ENCODE data around the gene B4GALNT2.

Gene B4GALNT2

GRCh38 chr17:49196520-49196919 lies 64.0 kb downstream of the B4GALNT2 start:
- Histone ChIP-seq H3K4me2 (ENCODE audit: low read length) (no peak overlapping the region), H3K4me1 (ENCODE audit: control insufficient read depth, low read length) (peaks cover 18% of the 10 kb centered on the region), H3K27me3 (ENCODE audit: control insufficient read depth, low read length) (no peaks in the 10 kb centered on the region), H3K79me2 (ENCODE audit: control insufficient read depth, low read length) (no peaks in the 10 kb centered on the region), H3K36me3 (ENCODE audit: control insufficient read depth, low read length) (no peaks in the 10 kb centered on the region), H4K20me1 (ENCODE audit: control insufficient read depth, insufficient read depth, low read depth, low read length) (no peaks in the 10 kb centered on the region), H3K9me2 (replicated peaks; ENCODE audit: control insufficient read depth, low read length) (no peaks in the 10 kb centered on the region), H3K27ac (ENCODE audit: low read depth, low read length) (no peak overlapping the region), H3K4me3 (ENCODE audit: low read length) (no peak overlapping the region), H3K9me3 (ENCODE audit: control insufficient read depth, insufficient read depth, low read length) (no peaks in the 10 kb centered on the region), H3F3A (ENCODE audit: control insufficient read depth, insufficient read depth) (peaks cover 11% of the 10 kb centered on the region)
- TF ChIP-seq CTCF (IDR thresholded peaks at IDR 0.05; ENCODE audit: low read depth, low read length, poor library complexity, severe bottlenecking) (no peak), EZH2phosphoT487 (IDR thresholded peaks at IDR 0.05; ENCODE audit: borderline replicate concordance, low read length) (no peak)

- Histone ChIP-seq H3K36me3 (ENCODE audit: control insufficient read depth, low read length) (no peaks in the 10 kb centered on the region), H3K27me3 (ENCODE audit: control insufficient read depth, low read length) (no peaks in the 10 kb centered on the region), H3F3A (ENCODE audit: control insufficient read depth, insufficient read depth) (peaks cover 10% of the 10 kb centered on the region; the same call in 1 of the 2 replicates), H3K4me1 (ENCODE audit: control insufficient read depth, low read length) (peaks cover 16% of the 10 kb centered on the region), H3K9me2 (replicated peaks; ENCODE audit: control insufficient read depth, low read length) (no peaks in the 10 kb centered on the region), H3K9me3 (ENCODE audit: control insufficient read depth, insufficient read depth, low read length) (no peaks in the 10 kb centered on the region), H3K4me3 (ENCODE audit: low read length) (no peak overlapping the region), H3K79me2 (ENCODE audit: control insufficient read depth, low read length) (no peaks in the 10 kb centered on the region), H3K27ac (ENCODE audit: low read depth, low read length) (no peak overlapping the region), H4K20me1 (ENCODE audit: control insufficient read depth, insufficient read depth, low read depth, low read length) (no peaks in the 10 kb centered on the region), H3K4me2 (ENCODE audit: low read length) (no peak overlapping the region)
- no peak for TF ChIP-seq CTCF (IDR thresholded peaks at IDR 0.05; ENCODE audit: low read depth, low read length, poor library complexity, severe bottlenecking)
- no peak for TF ChIP-seq EZH2phosphoT487 (IDR thresholded peaks at IDR 0.05; ENCODE audit: borderline replicate concordance, low read length)
Observed at GRCh38 chr17:49197346-49197998, 64.9 kb downstream of the B4GALNT2 start.

GRCh38 chr17:49198211-49198610 lies 65.6 kb downstream of the B4GALNT2 start:
- Histone ChIP-seq H3K9me2 (replicated peaks; ENCODE audit: control insufficient read depth, low read length) (no peaks in the 10 kb centered on the region), H3K4me2 (ENCODE audit: low read length) (no peak overlapping the region)

More at GRCh38 chr17:49198211-49198610, 65.6 kb downstream of the B4GALNT2 start:
- H3K79me2 ChIP-seq (ENCODE audit: control insufficient read depth, low read length): no peaks in the 10 kb centered on the region
- no peak for TF ChIP-seq EZH2phosphoT487 (IDR thresholded peaks at IDR 0.05; ENCODE audit: borderline replicate concordance, low read length)
- TF ChIP-seq CTCF (IDR thresholded peaks at IDR 0.05; ENCODE audit: low read depth, low read length, poor library complexity, severe bottlenecking): no peak
- H3K4me1 ChIP-seq (ENCODE audit: control insufficient read depth, low read length): peaks cover 14% of the 10 kb centered on the region
- H3K27ac ChIP-seq (ENCODE audit: low read depth, low read length): no peak overlapping the region
- H3F3A ChIP-seq (ENCODE audit: control insufficient read depth, insufficient read depth): peaks cover 10% of the 10 kb centered on the region; the same call in 1 of the 2 replicates
- no peaks in the 10 kb centered on the region for H3K36me3 ChIP-seq (ENCODE audit: control insufficient read depth, low read length)
- no peaks in the 10 kb centered on the region for H3K27me3 ChIP-seq (ENCODE audit: control insufficient read depth, low read length)
- no peaks in the 10 kb centered on the region for H3K9me3 ChIP-seq (ENCODE audit: control insufficient read depth, insufficient read depth, low read length)
- no peak overlapping the region for H3K4me3 ChIP-seq (ENCODE audit: low read length)
- H4K20me1 ChIP-seq (ENCODE audit: control insufficient read depth, insufficient read depth, low read depth, low read length): no peaks in the 10 kb centered on the region
